Subcutaneous adipose tissue (tissue), 4 donors: ENCODE data around the gene BCOR. TPM values are rescaled to one million over a fixed set of nuclear protein-coding genes. Genes with fewer than 3 reads are reported as not detected.

Experiments used
- CTCF ChIP-seq: fragments of 450-650 bp; IDR thresholded peaks from one replicate; pipeline ENCODE4 v1.5.1; 2016; ENCODE audit warnings: low read depth, mild to moderate bottlenecking, control low read depth, antibody characterized with exemption, moderate library complexity
- total RNA-seq, 4 donors: library from RNA; depleted of rRNA; stranded (reverse); fragments of >200 nt; gene quantifications; one replicate each; pipeline ENCODE4 v1.1.0, GENCODE V29; 2016

The BCOR gene
- total RNA-seq, 4 donors from 2014 or later, result 9.3 to 17.1 (median 9.5) TPM

- no peak for TF ChIP-seq CTCF
Observed at GRCh38 chrX:40105835-40106675, 8.3 kb upstream of the BCOR start.

DNA sequence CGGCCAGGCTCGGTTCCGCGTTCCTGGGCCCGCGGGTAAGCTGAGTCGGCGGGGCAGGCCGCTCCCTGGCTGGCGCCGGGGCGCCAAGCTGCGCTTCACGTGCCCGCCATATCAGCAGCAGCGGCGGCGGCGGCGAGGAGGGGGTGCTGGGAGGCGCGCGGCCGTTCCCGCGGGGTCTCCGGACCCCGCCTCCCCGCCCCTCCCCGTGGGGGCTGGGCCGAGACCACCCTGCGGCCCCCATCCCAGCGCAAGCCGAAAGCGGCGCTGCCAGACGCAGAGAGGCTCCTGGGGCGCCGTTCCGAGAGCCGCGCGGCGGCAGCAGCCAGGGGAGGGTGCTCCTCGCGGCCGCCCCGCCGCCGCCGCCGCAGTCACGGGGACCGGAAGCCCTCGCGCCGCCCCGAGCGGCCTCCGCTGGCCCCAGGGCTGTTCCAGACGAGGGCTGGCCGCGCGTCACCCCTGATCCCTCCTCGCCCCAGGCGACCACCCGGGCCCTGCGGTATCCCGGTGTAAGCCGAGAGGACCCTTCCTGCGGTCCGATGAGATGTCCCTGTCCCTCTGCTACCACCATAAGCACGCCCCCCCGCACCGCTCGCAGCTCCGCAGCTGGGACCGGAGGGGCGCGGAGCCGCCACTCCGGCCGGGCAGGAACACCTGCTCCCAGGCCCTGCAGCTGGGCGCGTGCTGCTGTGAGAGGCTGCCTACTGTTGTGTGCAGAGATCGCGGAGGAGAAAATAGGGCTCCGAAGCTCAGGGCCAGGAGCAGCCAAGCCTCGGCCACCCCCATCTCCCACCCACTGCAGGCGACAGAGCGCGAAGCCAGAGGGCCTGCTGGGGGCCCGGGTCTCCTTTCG, 7.5 kb upstream of the BCOR start:
- TF ChIP-seq CTCF, result no peak

GRCh38 chrX:40104630-40104984, 6.8 kb upstream of the BCOR start:
- no peak for TF ChIP-seq CTCF

DNA sequence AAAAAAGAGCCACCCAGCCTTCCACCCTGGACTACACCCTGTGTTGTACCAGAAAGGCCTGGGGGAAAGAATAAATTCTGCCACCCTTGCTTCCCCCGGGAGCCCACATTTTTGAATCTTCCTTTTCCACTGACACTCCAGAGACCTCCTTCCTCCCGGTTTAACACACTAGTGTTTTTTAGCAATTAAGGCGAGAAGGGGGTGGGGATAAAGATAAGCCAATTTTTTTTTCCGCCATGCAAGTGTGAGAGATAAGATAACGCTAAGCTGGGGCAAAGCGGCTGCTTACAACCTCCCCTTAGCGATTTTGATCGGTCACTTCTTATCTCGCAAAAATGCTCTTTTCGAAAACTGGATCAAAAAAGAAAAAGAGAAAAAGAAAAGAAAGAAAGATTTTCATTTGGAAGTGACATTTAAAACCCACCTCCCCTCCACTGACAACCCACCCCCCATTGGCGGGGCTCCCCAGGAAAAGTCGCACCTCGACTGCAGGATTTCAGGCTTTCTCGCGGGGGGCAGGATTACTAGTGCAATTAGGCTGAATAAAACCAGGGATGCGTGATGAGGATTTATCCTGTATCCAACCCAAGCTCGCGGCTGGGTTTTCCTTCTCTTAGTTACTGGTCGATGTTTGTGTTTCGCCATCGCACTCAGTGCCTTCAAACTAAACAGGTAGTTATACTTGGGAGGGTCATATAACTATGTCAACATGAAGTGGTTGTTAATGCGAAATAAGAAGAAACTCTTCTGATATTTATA, 6.0 kb upstream of the BCOR start:
- TF ChIP-seq CTCF, result no peak

GRCh38 chrX:40102393-40103381, 4.9 kb upstream of the BCOR start:
- TF ChIP-seq CTCF, result no peak

DNA sequence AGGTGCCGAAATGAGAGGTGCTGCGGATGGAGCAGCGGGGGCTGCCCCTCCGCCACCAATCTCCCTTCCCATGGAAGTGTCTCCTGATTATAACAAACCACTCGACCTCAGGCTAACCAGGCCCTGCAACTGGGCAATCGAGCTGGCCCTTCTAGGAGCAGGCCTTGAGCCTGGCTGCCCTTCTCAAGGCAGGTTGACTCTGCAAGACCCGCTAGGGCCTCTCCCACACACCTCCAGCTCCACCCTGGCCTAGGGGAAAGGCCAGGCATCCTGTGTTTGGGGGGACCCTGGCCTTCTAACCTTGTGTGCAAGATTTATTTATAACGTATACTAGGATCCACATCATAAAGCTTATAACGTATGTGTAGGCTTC, 3.7 kb upstream of the BCOR start:
- TF ChIP-seq CTCF, result no peak
